Esophagus squamous epithelium (tissue), 5 donors: ENCODE results near the gene COL15A1. TPM values are rescaled to one million over a fixed set of nuclear protein-coding genes. Genes with fewer than 3 reads are reported as not detected.

Source experiments
- DNase-seq: peaks from one replicate; lab custom pipeline; 2025; lab: John Stamatoyannopoulos, UW
- H3K27ac ChIP-seq, 4 donors: fragments of 200-600 bp; sonication (generic); one replicate each; pipeline ENCODE4 v1.5.1; 2016 to 2019; ENCODE audit warnings: mild to moderate bottlenecking in 1 of 4
- H3K27me3 ChIP-seq, 4 donors: fragments of 200-600 bp; sonication (generic); 1 replicate in 3 of 4; 2 replicates in 1 of 4; pipeline versions ENCODE4 v1.5.1 to v1.6.0; 2017 to 2021; ENCODE audit warnings: antibody characterized with exemption in 1 of 4
- H3K36me3 ChIP-seq, 3 donors: fragments of 200-600 bp; sonication (generic); one replicate each; pipeline ENCODE4 v1.5.1; 2016 to 2019
- H3K4me1 ChIP-seq, 3 donors: fragments of 200-600 bp; sonication (generic); one replicate each; pipeline ENCODE4 v1.5.1; 2017 to 2019
- H3K4me3 ChIP-seq, 4 donors: fragments of 200-600 bp; sonication (generic); 1 replicate in 3 of 4; 2 replicates in 1 of 4; pipeline ENCODE4 v1.5.1; 2016 to 2019; ENCODE audit warnings: mild to moderate bottlenecking in 2 of 4, moderate library complexity in 1 of 4
- H3K9me3 ChIP-seq, 3 donors: fragments of 200-600 bp; sonication (generic); one replicate each; pipeline ENCODE4 v1.5.1; 2016 to 2019
- POLR2A ChIP-seq, 4 donors: fragments of 450-650 bp; IDR thresholded peaks; one replicate each; pipeline ENCODE4 v1.6.1; 2017; ENCODE audit warnings: antibody characterized with exemption in 4 of 4, mild to moderate bottlenecking in 4 of 4, moderate library complexity in 3 of 4
- WGBS, 2 donors: methylation state at CpG; one replicate each; pipeline ENCODE4 v1.1.5; 2018; 5-methylcytosine and 5-hydroxymethylcytosine counted together
- intact Hi-C: fragments of 100-400 bp; cut with DNase I; formaldehyde crosslinking; loops from one replicate; pipeline ENCODE4 v1.15.0; 2022
- total RNA-seq, 4 donors: library from RNA; depleted of rRNA; stranded (reverse); fragments of >200 nt; gene quantifications; one replicate each; pipeline ENCODE4 v1.1.0, GENCODE V29; 2016
- TF ChIP-seq, protein P1 (sequence below), 6 experiments: fragments of 450-650 bp in 4 of 6; fragments of 200-600 bp in 2 of 6; sonication (generic) in 2 of 6; IDR thresholded peaks; one replicate each; pipeline ENCODE4 v1.5.1; 2016 to 2019; ENCODE audit warnings: antibody characterized with exemption in 6 of 6, mild to moderate bottlenecking in 4 of 6, moderate library complexity in 4 of 6
- donor health status: DM: yes; HTN: yes; CAD: no.

COL15A1 gene
- total RNA-seq, 4 donors from 2014 or later: 3.4 to 33.2 (median 9.7) TPM

DNA sequence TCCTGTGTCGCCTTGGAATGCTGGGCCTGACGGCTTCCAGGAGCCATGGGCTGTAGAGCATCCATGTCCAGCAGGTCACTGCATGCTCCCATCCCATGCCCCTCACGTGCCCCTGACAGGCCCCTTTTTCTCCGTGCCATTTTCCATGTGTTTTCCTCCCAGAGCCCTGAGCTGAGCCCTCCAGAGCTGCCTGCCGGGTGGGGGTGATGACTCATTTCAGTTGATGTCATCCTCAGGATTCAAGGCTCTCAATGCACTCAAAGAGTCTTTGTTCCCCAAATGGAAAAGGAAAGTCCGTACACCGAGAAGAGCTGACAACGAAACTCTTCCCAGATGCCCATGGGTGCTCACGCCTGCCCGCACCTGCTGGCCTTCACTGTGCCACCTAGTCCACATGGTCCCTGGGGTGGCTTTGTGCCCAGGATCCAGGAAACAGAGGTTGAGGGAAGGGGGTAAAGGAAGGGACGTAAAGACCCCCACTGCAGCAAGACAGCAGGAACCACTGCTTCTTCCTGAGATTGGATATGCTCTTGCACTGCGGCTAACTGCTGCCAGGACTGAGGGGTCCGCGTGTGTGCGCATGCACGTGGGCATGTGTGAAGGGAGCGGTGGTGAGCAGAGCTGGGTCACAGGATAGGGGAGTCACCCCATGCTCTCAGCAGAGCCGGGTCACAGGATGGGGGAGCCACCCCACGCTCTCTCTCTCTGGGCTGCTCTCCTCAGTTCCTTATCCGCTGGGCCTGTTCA is 27.6 kb downstream of the COL15A1 start:
- peaks cover 0 to 13% (median 0%) of the 10 kb centered on the region in 4 donors for H3K27me3 ChIP-seq
- H3K4me3 ChIP-seq: no peak overlapping the region
- H3K9me3 ChIP-seq: no peaks in the 10 kb centered on the region
- peaks cover 0 to 62% (median 33%) of the 10 kb centered on the region in 3 donors for H3K4me1 ChIP-seq
- 70 to 77% methylated on average over 6 to 18 of the region's 20 CpGs for WGBS, 2 donors
- intact Hi-C loops: no loop called here
- no peaks in the 10 kb centered on the region for H3K36me3 ChIP-seq
- H3K27ac ChIP-seq: peak overlapping the region; percentile 33 to 72 (median 62)
- DNase-seq: no peak
- TF ChIP-seq POLR2A (IDR thresholded peaks at IDR 0.05): no peak
- TF ChIP-seq, protein P1, sequence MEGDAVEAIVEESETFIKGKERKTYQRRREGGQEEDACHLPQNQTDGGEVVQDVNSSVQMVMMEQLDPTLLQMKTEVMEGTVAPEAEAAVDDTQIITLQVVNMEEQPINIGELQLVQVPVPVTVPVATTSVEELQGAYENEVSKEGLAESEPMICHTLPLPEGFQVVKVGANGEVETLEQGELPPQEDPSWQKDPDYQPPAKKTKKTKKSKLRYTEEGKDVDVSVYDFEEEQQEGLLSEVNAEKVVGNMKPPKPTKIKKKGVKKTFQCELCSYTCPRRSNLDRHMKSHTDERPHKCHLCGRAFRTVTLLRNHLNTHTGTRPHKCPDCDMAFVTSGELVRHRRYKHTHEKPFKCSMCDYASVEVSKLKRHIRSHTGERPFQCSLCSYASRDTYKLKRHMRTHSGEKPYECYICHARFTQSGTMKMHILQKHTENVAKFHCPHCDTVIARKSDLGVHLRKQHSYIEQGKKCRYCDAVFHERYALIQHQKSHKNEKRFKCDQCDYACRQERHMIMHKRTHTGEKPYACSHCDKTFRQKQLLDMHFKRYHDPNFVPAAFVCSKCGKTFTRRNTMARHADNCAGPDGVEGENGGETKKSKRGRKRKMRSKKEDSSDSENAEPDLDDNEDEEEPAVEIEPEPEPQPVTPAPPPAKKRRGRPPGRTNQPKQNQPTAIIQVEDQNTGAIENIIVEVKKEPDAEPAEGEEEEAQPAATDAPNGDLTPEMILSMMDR (IDR thresholded peaks at IDR 0.05): no peak

- no peak for DNase-seq
- no peak for TF ChIP-seq POLR2A (IDR thresholded peaks at IDR 0.05)
- TF ChIP-seq, protein P1 (IDR thresholded peaks at IDR 0.05): no peak
- Histone ChIP-seq H3K27me3 (peaks cover 0 to 13% (median 0%) of the 10 kb centered on the region in 4 donors), H3K27ac (peak overlapping the region; percentile 33 to 72 (median 62)), H3K4me3 (no peak overlapping the region), H3K36me3 (no peaks in the 10 kb centered on the region), H3K9me3 (no peaks in the 10 kb centered on the region), H3K4me1 (peaks cover 0 to 65% (median 33%) of the 10 kb centered on the region in 3 donors)
- intact Hi-C loops: no loop called here
- WGBS, 2 donors: 86% methylated on average over 5 of the region's 6 CpGs; no CpG with 5 or more reads in 1 of the 2 donors
Observed at GRCh38 chr9:98971915-98972223, 28.2 kb downstream of the COL15A1 start.

GRCh38 chr9:98972716-98973115 is 29.0 kb downstream of the COL15A1 start:
- 33 to 55% methylated on average over 3 of the region's 3 CpGs for WGBS, 2 donors
- Histone ChIP-seq H3K9me3 (no peaks in the 10 kb centered on the region), H3K27ac (peak overlapping the region in 3 of 4 donors; percentile 61 to 72 (median 68)), H3K4me1 (peaks cover 0 to 68% (median 33%) of the 10 kb centered on the region in 3 donors), H3K4me3 (no peak overlapping the region), H3K27me3 (peaks cover 0 to 13% (median 0%) of the 10 kb centered on the region in 4 donors), H3K36me3 (no peaks in the 10 kb centered on the region)
- DNase-seq: no peak
- TF ChIP-seq, protein P1 (IDR thresholded peaks at IDR 0.05): no peak
- TF ChIP-seq POLR2A (IDR thresholded peaks at IDR 0.05): no peak
- intact Hi-C loops: no loop called here

- Histone ChIP-seq H3K9me3 (no peaks in the 10 kb centered on the region), H3K27ac (peak overlapping the region in 3 of 4 donors; percentile 61 to 72 (median 68)), H3K4me3 (no peak overlapping the region), H3K36me3 (no peaks in the 10 kb centered on the region), H3K27me3 (peaks cover 0 to 13% (median 0%) of the 10 kb centered on the region in 4 donors), H3K4me1 (peaks cover 0 to 68% (median 33%) of the 10 kb centered on the region in 3 donors)
- 56 to 57% methylated on average over 9 of the region's 9 CpGs for WGBS, 2 donors
- TF ChIP-seq, protein P1 (IDR thresholded peaks at IDR 0.05): no peak
- no peak for TF ChIP-seq POLR2A (IDR thresholded peaks at IDR 0.05)
- DNase-seq: no peak
- intact Hi-C loops: no loop called here
Observed at GRCh38 chr9:98973171-98973570, 29.5 kb downstream of the COL15A1 start.

DNA sequence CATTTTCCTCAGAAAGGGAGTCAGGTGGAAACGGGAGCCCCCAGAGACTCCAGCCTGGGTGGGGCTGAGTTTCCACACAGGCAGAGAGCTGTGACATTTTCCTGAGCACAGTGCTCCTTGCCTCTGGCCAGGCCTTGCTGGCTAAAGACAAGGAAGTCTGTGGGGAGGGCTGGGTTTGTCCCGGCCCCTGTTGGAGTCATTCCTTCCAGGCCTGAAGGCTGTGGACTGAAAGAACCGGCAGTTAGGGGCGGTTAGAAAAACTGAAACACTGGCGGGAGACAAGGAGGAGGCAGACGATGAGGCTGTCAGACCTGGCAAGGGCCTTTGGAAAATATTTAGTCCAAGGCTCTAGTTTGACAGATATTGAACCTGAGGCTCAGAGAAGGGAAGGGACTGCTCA is 29.9 kb downstream of the COL15A1 start:
- Histone ChIP-seq H3K27ac (peak overlapping the region in 3 of 4 donors; percentile 61 to 72 (median 68)), H3K4me3 (no peak overlapping the region)
- intact Hi-C loops: no loop called here

More for the DNA sequence above, 29.9 kb downstream of the COL15A1 start:
- Histone ChIP-seq H3K27me3 (peaks cover 0 to 13% (median 0%) of the 10 kb centered on the region in 4 donors), H3K36me3 (no peaks in the 10 kb centered on the region), H3K9me3 (no peaks in the 10 kb centered on the region), H3K4me1 (peaks cover 0 to 70% (median 33%) of the 10 kb centered on the region in 3 donors)
- TF ChIP-seq POLR2A (IDR thresholded peaks at IDR 0.05): no peak
- TF ChIP-seq, protein P1 (IDR thresholded peaks at IDR 0.05): no peak
- WGBS, 2 donors: 54 to 62% methylated on average over 4 to 5 of the region's 6 CpGs
- no peak for DNase-seq
